Spleen (tissue), 7 donors: ENCODE data around the gene BRD1.

Experiments used
- CTCF ChIP-seq, 11 experiments: fragments of 200-600 bp in 7 of 11; fragments of 450-650 bp in 4 of 11; sonication (generic) in 4 of 11; IDR thresholded peaks in 8 of 11; conservative IDR thresholded peaks in 3 of 11; 1 replicate in 7 of 11; 2 replicates in 4 of 11; pipeline versions ENCODE4 v1.4.0 to v1.8.0; 2016 to 2021; ENCODE audit warnings: antibody characterized with exemption in 11 of 11, inconsistent platforms in 4 of 11, mild to moderate bottlenecking in 1 of 11
- POLR2A ChIP-seq, 3 donors: fragments of 450-650 bp; IDR thresholded peaks; one replicate each; pipeline ENCODE4 v1.5.1; 2017; ENCODE audit warnings: antibody characterized with exemption in 3 of 3, mild to moderate bottlenecking in 1 of 3
- donor health status: DM: no; HTN: no; CAD: no; lungs with moderate emphysema.
- donor health status: DM: no; HTN: no; CAD: no.
- donor health status: DM: no; HTN: no; CAD: no.

GRCh38 chr22:49724893-49725489, 102.7 kb downstream of the BRD1 start:
- TF ChIP-seq CTCF (IDR thresholded peaks at IDR 0.05 in 8 of 11, conservative IDR thresholded peaks at IDR 0.05 in 3 of 11) (peak; percentile 55 to 90 (median 79)), POLR2A (IDR thresholded peaks at IDR 0.05) (no peak)
